Measurements from ENCODE around the gene BSPRY.
"Not testable (repeated sequence)": the region's sequence is repeated elsewhere in the genome, so short reads cannot be mapped to it uniquely, and the experiment has no call there.

BSPRY gene

GRCh38 chr9:113363336-113363735 is 14.0 kb downstream of the BSPRY start:
- no peak for DNase-seq (ENCODE audit: extremely low spot score)
- ChIA-PET POLR2A (interaction anchor here (0.6 kb wide), 1 partner anchor 13 kb away, joined by 11 read pairs; no protein-coding TSS in a partner anchor), CTCF (interaction anchor here (1.2 kb wide), 1 partner anchor 12 kb away, joined by 7 read pairs; no protein-coding TSS in a partner anchor)
- TF ChIP-seq CTCF (IDR thresholded peaks at IDR 0.05; ENCODE audit: control extremely low read depth, extremely low read depth, low read depth, missing control alignments), result no peak

- ChIA-PET POLR2A (no interaction called here), CTCF (interaction anchor here (1.2 kb wide), 1 partner anchor 290 kb away, joined by 3 read pairs; no protein-coding TSS in a partner anchor)
- TF ChIP-seq CTCF (IDR thresholded peaks at IDR 0.05; ENCODE audit: control extremely low read depth, extremely low read depth, low read depth, missing control alignments), result no peak
- DNase-seq (ENCODE audit: extremely low spot score), result no peak
Measured at GRCh38 chr9:113364951-113365350, 15.6 kb downstream of the BSPRY start.

GRCh38 chr9:113365652-113366051 is 16.3 kb downstream of the BSPRY start:
- DNase-seq (ENCODE audit: extremely low spot score); POLR2A ChIA-PET: not testable (repeated sequence)
- CTCF ChIA-PET, result interaction anchor here (1.2 to 1.7 kb wide), 2 partner anchors 17 to 289 kb away, joined by 3 to 6 read pairs; partner anchors contain the start of gene BSPRY

GRCh38 chr9:113368348-113368981 is 19.1 kb downstream of the BSPRY start:
- ChIA-PET POLR2A (no interaction called here), CTCF (interaction anchor here (1.0 kb wide), 1 partner anchor 18 kb away, joined by 3 read pairs; no protein-coding TSS in a partner anchor)
- TF ChIP-seq CTCF (IDR thresholded peaks at IDR 0.05; ENCODE audit: control extremely low read depth, extremely low read depth, low read depth, missing control alignments), result no peak
- DNase-seq (ENCODE audit: extremely low spot score), result no peak

- ChIA-PET CTCF (interaction anchor here (1.0 kb wide), 1 partner anchor 18 kb away, joined by 3 read pairs; no protein-coding TSS in a partner anchor), POLR2A (no interaction called here)
- DNase-seq (ENCODE audit: extremely low spot score), result no peak
- TF ChIP-seq CTCF (IDR thresholded peaks at IDR 0.05; ENCODE audit: control extremely low read depth, extremely low read depth, low read depth, missing control alignments), result no peak
Measured at GRCh38 chr9:113368982-113369854, 19.9 kb downstream of the BSPRY start.

DNA sequence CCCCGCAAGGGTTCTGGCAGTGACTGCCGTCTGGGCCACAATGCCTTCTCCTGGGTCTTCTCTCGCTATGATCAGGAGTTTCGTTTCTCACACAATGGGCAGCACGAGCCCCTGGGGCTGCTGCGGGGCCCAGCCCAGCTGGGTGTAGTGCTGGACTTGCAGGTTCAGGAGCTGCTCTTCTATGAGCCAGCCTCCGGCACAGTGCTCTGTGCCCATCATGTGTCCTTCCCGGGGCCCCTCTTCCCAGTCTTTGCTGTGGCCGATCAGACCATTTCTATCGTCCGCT is 20.5 kb downstream of the BSPRY start:
- POLR2A ChIA-PET, result no interaction called here
- CTCF ChIA-PET, result interaction anchor here (1.2 to 1.9 kb wide), 2 partner anchors 18 to 29 kb away, joined by 3 to 6 read pairs; no protein-coding TSS in a partner anchor
- no peak for DNase-seq (ENCODE audit: extremely low spot score)
- TF ChIP-seq CTCF (IDR thresholded peaks at IDR 0.05; ENCODE audit: control extremely low read depth, extremely low read depth, low read depth, missing control alignments), result no peak

All from GM10248 (cell line).